GM19455 (cell line): ENCODE data around the gene CREB5.

ENCODE experiments used
- ATAC-seq: cut with Tn5 transposase; IDR thresholded peaks from one replicate; pipeline ENCODE4 v1.9.1; 2021; ENCODE audit not compliant: unreplicated experiment

CREB5 gene

DNA sequence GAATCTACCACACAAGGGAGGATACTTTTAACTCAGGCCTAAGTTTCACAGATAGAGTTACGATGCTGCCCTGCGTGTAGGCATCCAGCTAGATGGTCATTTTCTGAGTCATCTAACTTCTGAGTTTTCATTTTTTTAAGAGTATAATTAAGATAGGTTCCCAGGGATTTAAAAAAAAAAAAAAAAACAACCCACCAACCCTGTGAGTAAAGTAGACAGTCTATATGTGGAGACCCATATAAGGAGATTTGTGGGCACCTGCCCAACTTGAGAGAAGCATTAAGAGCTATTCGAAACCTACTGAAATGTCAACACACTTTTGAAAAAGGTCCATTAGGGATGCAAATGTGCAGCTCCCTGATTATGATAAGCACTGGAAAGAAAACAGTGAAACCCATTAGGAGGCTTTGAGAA is 288.5 kb downstream of the CREB5 start:
- ATAC-seq = no peak

DNA sequence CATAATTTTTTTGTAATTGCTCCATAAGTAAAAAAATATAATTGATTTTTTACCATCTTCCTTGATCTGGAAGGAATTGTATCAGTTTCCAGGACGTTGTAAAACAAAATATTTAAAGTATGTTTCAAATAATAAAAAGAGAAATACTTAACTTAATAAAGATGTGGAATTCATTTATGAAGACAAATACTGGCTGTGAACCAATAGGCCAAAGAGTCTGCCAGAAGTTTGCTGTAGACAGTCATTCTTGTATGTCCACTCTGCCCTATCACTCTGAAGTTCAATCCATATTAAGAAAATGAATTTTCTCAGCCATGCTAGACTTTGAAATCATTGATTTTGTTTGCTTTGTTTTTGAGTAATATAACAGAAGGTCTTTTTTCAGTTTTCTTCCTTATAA is 289.4 kb downstream of the CREB5 start:
- ATAC-seq = no peak

DNA sequence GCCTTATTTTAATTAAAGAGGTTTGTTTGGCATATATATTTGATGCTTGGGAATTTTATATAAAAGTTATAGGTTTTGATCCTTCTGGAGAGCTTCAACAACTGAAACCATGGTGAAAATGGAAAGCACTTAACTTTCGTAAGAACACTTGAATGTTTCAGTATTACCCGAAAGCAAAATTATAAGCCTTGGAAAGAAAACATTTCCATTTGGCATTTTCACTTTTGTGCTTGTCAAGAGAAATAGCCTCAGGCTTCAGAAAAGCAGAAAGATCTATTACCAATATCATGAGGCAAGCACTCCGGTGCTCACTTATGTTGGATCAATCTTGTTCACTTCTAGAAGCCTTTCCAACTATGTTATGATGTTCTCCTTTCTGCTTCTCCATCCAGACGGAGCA is 289.9 kb downstream of the CREB5 start:
- ATAC-seq = no peak

DNA sequence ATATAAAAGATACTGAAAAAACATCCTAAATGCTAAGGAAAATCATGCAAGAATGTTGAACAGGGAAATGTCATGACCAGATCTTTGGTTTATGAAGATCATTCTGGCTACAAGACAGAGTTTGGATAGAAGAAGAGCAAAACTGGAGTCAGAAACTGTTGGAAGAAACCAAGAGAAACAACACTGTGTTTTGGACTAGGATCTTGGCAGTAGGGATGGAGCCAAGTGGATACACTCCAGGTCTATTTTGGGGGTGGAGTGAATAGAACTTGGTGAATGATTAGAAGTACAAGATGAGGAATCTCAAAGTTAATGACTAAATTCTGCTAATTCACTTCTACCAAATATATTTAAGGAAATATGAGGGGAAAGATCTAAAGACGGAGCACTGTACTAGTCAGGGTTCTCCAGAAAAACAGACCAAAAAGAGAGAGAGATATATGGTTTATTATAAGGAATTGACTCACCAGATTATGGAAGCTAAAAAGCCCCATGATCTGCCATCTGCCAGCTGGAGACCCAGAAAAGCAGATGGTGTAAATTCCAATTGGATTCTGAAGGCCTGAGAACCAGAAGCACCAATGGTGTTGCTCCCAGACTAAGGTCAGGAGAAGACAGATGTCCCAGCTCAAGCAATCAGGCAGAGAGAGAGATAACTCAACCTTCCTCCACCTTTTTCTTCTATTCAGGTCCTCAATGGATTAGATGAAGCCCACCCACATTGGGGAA is 290.9 kb downstream of the CREB5 start:
- no peak for ATAC-seq

DNA sequence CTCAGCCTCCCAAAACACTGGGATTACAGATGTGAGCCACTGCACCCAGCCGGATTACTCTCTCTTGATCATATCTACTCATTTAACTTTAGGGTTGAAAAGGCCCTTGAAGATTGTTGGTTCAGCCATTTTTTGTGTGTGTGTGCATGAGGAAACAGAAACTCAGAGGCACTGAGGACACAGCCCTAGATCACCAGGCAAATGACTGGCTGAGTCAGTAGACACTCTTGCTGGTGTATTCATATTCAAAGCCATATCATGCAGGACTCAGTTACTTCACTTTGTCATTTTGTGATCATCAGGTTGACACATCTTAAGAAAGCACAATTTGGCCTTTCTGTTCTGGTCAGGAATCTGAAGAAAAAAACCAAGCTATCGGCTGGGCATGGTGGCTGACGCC is 292.4 kb downstream of the CREB5 start:
- no peak for ATAC-seq

DNA sequence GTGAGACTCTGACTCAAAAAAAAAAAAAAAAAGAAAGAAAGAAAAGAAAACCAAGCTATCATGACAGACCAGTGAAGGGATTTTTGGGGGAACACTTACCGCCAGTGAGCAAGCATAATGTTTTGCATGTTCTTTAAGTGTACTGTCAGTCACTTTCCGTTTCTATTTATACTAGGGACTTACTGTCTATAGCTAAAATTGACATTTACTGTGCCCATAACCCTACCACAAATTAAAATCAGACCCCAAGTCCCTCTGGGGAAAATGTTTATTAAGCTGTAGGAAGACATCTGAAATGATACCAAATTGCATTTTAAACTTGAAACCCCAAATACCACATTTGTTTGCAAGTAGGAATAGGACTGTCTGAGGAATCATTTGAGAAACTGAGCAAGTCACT is 293.0 kb downstream of the CREB5 start:
- peak; percentile 95 for ATAC-seq

DNA sequence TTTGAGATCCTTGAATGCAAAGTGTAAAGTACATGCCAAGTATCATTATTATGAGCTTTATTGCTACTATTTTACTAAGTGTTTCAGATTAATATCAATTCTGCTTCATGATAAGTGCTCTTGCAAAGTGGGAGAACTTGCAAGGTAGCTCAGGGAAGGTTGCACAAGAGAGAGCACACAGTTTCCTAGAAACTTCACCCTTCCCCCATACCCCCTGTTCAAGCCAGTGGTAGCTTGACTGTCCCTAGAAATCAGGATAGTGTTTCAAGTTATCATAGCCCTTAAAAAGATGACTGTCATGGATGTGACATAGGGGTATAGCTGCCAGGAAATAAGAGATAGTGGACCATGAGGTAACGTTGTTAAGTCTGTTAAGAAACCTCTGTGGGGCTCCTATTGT is 294.3 kb downstream of the CREB5 start:
- no peak for ATAC-seq

DNA sequence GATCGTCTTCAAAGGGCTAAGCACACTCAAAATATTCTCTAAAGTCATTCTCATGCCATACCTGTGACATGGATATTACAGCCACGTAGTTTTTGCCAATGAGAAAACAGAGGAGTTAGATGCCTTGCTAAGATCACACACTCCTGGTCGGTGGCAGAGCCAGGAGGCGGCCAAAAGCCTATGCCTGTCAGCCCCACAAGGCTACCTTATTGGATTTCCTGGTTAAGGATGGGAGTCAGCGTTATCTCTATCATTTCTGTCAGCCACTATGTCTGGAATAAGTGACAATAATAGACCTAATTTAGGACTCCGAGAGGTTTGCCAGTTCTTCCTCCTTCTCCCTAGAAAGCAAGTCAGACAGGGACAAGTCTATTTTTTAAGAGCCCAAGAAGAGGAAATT is 295.0 kb downstream of the CREB5 start:
- ATAC-seq = no peak

DNA sequence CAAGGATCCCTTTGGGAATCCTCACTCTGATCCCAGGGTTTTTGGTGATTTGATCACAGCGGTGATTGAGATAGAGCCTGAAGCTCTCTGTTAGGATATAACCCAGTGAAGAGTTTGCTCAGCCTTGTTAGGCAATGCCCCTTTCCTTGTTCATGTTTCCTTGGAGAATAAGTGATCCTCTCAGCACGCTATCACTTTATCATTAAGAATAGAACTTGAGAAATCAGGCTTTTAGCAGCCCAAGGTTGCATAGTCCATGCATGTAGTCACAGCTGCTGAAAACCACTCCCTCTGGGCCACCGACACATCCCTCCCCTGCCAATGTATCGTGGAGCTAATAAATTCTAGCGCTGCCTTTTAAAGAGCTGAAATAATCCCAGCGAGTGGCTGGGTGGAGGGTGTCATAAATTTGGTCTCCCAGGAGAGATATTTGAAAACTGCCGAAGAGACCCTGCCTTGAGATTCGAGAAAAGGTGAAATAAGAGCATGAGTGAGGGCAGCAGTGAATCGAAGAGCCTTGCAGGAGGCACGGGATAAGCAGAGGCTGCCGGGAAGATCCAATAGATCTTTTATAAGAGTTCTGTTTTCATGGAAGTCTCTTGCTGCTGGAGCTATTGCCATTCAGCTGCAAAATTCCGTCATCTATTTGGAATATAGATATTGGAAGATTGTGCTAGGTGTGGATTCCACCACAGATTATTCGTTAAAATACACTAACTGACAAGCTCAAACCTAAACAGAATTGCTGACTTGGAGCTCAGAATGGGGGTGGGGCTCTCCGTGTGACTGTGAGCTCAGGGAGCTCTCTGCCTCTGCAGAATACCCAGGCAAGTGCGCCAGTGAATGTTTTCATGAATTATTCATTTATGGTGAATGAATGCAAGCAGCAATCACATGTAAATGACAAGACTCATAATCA is 296.0 kb downstream of the CREB5 start:
- no peak for ATAC-seq

DNA sequence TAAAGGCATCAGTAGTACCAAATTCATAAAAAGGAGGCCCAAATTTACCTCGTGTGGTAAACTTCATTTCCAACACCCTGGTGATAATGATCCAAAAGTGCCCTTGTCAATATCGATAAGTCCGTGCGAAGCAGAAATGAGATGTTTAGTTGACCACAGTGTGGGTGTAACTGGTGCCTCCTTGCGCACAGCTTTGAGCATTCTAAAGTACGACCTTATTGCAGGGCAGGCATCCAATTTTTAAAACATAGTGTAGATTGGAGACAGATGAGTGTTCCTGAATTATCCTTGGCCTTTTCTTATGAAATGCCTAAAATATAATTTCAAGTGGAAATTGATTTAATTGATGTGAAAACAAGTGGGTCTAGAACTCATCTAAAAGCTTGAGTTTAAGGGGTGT is 297.4 kb downstream of the CREB5 start:
- ATAC-seq = no peak

DNA sequence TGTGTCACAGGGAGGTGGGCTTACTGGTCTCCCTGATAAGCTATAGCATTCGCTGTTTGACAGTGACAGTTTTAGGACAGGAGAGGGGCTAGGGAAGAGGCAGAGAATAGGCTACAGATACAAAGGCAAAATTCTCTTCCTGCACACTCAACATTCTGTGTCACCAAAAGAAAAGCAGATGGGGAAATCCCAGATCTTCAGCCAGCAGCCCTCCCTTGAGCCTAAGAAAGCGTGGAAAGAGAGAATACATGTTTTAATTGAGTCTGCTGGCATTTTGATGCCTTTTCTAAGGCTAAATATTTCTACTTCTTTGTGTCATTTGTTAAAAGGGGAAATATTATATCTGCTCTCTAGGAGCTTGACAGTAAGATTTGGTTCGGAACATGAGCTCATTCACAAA is 298.8 kb downstream of the CREB5 start:
- no peak for ATAC-seq

DNA sequence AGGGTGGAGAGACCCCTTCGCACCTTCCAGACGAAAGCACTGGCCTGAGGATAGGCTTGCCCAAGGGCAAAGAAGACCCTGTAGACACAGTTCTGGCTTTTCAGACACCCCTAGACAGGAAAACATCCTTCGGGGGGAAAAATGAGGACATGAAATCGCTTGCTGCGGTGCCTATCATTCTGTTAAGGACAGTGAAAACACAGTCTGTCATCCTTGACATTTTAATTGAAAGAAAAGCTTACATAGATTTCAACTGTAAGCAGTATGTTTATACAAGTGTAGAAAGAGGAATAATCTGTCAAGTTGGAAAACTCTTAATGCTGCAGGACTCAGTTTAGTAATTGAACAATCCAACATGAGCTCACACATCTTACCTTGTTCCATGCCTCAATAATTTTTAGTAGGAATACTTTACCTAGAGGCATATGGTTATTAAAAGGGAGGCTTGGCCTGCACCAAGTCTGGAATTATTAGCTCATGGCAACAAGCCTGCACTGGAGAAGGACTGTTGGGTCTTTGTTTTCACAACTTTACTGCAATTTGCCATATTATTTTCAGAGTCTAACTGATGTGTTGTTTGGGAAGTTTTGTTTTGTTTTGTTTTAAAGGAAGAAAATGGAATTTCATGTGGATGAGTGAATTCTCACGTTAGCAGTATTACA is 302.3 kb downstream of the CREB5 start:
- ATAC-seq = no peak

DNA sequence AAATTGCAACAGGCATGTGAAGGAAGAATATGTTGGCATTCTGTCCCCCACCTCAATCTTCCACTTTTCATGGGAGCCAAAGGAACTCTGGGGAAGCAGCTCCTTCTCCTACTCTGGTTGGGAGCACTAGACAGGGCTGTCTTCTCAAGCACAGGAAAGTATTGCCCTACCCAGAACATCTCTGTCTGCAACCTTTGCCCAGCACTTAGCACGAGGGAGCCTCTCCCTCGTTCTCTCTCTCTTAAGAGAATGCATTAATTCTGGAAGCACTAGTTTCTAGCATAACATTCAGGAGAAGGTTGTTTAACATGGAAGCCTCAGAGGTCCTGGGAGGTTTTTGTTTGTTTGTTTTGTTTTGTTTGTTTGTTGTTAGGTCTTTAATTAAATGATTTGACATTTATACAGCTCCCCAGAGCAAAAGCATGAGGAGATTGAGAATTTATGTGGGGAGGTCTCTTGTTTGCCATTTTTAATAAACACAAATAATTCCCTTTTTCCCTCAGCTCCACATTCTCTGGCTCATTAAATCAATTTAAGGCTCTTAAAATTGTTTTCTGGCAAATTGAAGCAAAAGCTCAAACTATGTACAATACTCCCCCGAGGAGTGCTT is 305.2 kb downstream of the CREB5 start:
- ATAC-seq = no peak

DNA sequence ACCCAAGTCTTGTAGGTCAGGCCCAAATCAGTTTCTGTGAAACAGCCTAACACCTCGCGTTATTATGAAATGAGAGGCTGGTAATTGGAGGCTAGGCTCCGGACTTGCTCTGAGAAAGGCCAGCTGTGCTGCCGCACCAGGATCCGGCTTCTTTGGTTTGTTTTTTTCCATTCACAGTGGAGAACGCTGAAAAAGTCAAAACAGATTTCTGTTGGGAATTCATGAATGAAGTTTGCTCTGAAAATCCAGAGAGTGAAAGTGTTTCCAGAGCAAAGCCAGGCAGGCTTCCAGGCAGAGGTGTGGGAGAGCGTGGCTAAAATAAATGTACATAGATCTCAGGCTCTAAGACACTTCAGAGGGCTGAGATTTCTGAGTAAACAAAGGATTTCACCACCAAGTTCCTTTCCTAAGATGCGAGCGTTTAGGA is 305.8 kb downstream of the CREB5 start:
- ATAC-seq = no peak

DNA sequence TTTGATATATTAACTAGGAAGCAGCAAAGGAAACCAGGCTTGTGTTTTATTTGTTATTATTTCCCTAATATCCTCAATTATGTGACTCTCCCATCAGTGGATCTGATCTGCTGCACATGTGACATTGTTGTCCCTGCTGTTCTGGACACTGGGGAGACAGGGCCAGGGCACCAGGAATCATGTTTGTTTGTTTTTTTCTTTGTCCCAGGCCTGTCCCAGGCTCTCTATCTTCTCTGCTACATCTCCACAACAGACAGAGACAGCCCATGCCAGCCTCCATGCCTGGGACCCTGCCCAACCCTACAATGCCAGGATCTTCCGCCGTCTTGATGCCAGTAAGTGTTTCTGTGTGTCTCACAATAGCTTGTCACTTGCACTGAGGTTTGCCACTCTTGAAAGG is 306.2 kb downstream of the CREB5 start:
- no peak for ATAC-seq

DNA sequence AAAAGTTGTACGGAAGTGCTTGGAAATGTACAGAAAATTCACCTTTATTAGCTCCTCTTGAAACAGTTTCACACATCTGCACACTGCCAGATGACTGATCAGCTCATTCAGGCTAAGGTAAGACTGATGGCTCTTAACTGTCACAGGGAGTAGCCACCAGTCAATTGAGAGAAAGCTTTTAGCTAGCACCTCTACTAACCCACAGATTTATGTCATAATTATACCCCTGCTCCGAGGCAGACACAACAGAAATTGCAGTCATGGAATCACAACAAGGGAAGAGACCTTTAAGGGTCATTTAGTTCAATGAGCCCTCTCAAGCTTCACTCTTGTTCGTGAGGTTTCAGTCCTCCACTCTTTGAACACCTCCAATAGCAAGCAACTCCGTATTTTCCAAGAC is 310.4 kb downstream of the CREB5 start:
- no peak for ATAC-seq

DNA sequence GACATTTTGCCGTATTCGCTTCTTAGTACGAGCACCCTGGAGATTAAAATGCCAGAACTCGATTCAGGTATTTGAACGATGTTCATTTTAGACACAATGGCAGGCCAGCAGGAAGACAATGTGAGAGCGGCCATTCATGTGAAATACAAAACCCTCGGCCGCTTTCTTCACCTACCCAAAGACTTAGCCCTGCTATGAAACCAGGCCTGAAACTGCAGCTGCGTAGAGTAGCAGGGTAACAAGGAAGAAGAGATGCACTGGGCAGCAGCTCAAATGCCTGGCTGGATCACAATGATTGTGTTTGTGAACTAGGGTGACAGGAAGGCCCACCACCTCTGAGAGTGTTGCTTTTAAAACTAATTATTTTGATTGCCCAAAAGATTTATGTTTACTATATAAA is 311.0 kb downstream of the CREB5 start:
- no peak for ATAC-seq

DNA sequence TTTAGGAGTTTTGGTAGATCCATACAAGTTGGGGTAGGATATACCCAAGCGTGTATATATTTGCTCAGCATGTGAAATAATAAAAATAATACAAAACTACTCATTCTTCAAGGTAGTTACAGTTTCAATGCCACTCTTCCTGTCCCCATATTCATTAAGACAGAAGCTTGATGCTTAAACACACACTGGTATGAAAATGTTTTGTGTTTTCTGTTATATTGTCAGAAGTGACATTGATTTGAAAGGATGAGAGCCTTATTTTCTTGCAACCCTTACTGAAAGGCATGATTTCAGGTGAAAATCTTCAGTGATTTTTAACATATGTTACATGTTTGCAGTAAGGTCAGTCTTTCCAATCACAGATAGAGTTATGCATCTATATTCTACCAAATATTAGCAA is 312.2 kb downstream of the CREB5 start:
- ATAC-seq = no peak

DNA sequence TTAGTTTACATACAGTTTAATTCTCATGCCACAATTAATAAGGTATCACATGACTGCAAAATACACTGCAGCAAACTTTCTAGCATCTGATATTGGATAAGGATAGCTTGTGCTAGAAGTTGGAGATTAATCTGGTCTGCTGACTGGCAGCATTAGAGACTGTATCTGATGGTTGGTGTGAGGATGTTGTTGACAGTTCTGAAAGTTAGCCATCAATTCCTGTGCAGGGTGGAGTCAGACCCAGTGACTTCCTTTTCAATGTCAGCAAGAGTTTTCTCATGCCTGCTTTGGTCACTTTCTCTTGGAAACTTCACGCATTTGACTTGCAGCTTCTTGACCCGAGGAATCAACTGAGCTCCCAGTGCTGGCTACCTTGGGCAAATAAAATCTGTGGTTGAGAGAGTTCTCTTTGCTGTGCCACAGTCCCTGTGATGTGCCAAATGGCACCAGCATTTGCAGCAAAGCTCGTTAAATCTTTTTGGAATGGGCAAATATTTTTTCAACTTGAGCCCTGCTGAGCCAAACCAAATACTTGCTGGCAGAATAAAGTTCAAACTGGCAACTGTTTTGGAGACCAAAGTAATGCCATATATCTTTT is 312.8 kb downstream of the CREB5 start:
- no peak for ATAC-seq

DNA sequence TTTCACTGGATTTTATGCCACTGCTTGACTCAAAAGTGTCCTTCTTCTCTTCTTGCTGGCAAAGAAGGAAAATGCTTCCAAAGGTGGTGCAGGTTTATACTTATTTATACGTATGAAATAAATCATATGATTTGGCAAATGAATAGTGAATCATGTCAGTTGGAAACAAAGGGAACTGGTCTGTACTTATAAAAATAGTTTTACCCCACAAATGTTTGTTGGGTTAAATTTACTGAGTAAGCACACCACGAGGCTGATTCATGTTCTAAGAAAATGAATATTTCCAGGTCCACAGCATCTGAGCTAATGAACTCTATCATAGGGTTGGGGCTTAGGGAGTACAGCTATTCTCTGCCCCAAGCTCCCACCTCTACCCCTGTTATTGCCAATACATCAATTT is 313.6 kb downstream of the CREB5 start:
- ATAC-seq = no peak

DNA sequence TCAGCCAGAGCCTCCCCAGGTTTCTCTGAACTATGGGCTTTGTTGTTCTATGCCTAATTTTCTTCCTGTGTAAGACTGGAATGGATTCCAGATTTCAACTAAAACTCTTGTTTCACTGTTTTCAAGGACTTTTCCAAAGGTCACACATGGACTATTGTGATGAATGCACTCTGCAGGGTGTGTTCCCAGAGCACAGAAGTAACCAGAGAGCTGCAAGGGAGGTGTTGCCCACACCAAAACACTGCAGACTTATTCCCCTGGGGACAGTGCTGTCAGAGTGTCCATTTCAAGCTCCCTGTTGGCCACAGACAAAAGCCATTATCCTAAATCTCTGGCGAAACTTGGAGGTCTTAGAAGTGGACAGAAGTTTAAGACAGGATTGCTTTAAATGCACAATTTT is 314.2 kb downstream of the CREB5 start:
- ATAC-seq = no peak
